ENCODE results near the gene C6orf136.

The C6orf136 gene

GRCh38 chr6:30686009-30686907 is 39.3 kb downstream of the C6orf136 start, which contains the start of gene PPP1R18:
PPP1R18 (minus strand) TSS chr6:30686645; CDS start chr6:30686018, 627 bp downstream.
- no peak for TF ChIP-seq CTCF (IDR thresholded peaks at IDR 0.05; ENCODE audit: low read length, missing control alignments)
- no peak for DNase-seq (ENCODE audit: low read depth)
- H3K4me3 ChIP-seq (replicated peaks; ENCODE audit: low read depth, low read length), result peak within 1 kb of the TSS; percentile 88

GRCh38 chr6:30686908-30687658 is 40.1 kb downstream of the C6orf136 start:
- no peak for TF ChIP-seq CTCF (IDR thresholded peaks at IDR 0.05; ENCODE audit: low read length, missing control alignments)
- peak overlapping the region; percentile 88 for H3K4me3 ChIP-seq (replicated peaks; ENCODE audit: low read depth, low read length)
- DNase-seq (ENCODE audit: low read depth), result peak; percentile 98

GRCh38 chr6:30687659-30688431 is 40.9 kb downstream of the C6orf136 start:
- peak; percentile 28 for TF ChIP-seq CTCF (IDR thresholded peaks at IDR 0.05; ENCODE audit: low read length, missing control alignments)
- peak; percentile 40 for DNase-seq (ENCODE audit: low read depth)
- H3K4me3 ChIP-seq (replicated peaks; ENCODE audit: low read depth, low read length), result peak overlapping the region; percentile 88

DNA sequence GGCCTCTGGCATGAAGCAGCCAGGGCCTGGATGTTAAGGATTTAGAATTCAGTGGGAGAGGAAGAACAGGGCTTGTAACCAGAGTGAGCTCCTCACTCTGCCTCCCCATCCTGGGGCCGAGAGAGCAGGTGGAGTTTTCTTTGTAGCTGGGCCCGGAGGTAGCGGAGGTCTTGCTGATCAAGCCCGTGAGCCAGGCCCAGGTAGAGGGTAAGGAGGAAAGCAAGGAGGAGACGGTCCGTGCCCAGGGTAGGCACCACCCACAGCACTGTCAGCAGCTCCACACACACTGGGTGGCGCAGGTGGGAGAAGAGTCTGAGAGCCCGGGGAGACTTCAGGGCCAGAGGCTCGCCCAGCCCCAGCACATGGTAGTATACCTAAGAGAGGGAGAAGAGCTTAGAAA is 41.6 kb downstream of the C6orf136 start:
- H3K4me3 ChIP-seq (replicated peaks; ENCODE audit: low read depth, low read length), result peak overlapping the region; percentile 88
- no peak for TF ChIP-seq CTCF (IDR thresholded peaks at IDR 0.05; ENCODE audit: low read length, missing control alignments)
- no peak for DNase-seq (ENCODE audit: low read depth)

- no peak overlapping the region for H3K4me3 ChIP-seq (replicated peaks; ENCODE audit: low read depth, low read length)
- no peak for TF ChIP-seq CTCF (IDR thresholded peaks at IDR 0.05; ENCODE audit: low read length, missing control alignments)
- no peak for DNase-seq (ENCODE audit: low read depth)
Measured at GRCh38 chr6:30689022-30689865, 42.3 kb downstream of the C6orf136 start.

DNA sequence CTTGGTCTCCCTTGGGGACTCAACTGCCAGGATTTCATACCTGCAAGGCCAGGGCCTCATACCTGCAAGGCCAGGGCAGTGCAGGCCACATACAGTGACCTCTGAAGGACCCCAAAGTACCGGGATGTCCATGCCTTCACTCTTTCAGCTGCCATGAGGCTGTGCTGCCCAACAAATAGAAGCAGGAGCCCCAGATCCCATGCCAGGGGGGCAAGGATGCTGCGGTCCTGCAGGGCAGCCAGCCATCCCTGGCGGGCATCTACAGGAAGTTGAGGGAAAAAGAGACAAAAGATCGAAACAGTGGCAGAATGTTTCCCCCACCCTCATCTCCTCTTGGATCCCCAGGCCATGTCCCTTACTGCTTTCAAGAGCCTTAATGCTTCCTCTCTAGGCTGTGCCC is 43.1 kb downstream of the C6orf136 start:
- no peak for DNase-seq (ENCODE audit: low read depth)
- peak overlapping the region; percentile 86 for H3K4me3 ChIP-seq (replicated peaks; ENCODE audit: low read depth, low read length)
- no peak for TF ChIP-seq CTCF (IDR thresholded peaks at IDR 0.05; ENCODE audit: low read length, missing control alignments)

Data from fibroblast of pulmonary artery (primary cell).